NK-92 treated with Interleukin-12 subunit alpha and Interleukin-12 subunit beta, amount 100 ng/mL, for 24 hours (cell line): ENCODE data around the gene HSD17B8.
"Not testable (repeated sequence)": the region's sequence is repeated elsewhere in the genome, so short reads cannot be mapped to it uniquely, and the experiment has no call there.

Experiments used
- DNase-seq: peaks from one replicate; lab custom pipeline; 2025; lab: John Stamatoyannopoulos, UW

Gene HSD17B8

GRCh38 chr6:33206027-33206863 lies 1.8 kb downstream of the HSD17B8 start:
- no peak for DNase-seq

GRCh38 chr6:33206864-33207551 lies 2.6 kb downstream of the HSD17B8 start:
- DNase-seq = no peak

GRCh38 chr6:33207552-33208090 lies 3.2 kb downstream of the HSD17B8 start:
- no peak for DNase-seq

GRCh38 chr6:33208091-33208967 lies 3.9 kb downstream of the HSD17B8 start, which contains the start of gene RING1:
RING1 (plus strand) TSS chr6:33208500; CDS start chr6:33208823, 323 bp downstream.
- peak; percentile 67 for DNase-seq

GRCh38 chr6:33209856-33210255 lies 5.4 kb downstream of the HSD17B8 start:
- no peak for DNase-seq

GRCh38 chr6:33211136-33211535 lies 6.7 kb downstream of the HSD17B8 start:
- DNase-seq = no peak

GRCh38 chr6:33211666-33212422 lies 7.4 kb downstream of the HSD17B8 start:
- no peak for DNase-seq

- no peak for DNase-seq
Observed at GRCh38 chr6:33212857-33213165, 8.4 kb downstream of the HSD17B8 start.

- no peak for DNase-seq
Observed at GRCh38 chr6:33213166-33213988, 8.9 kb downstream of the HSD17B8 start.

- no peak for DNase-seq
Observed at GRCh38 chr6:33213989-33214335, 9.5 kb downstream of the HSD17B8 start.

- no peak for DNase-seq
Observed at GRCh38 chr6:33215271-33216116, 11.0 kb downstream of the HSD17B8 start.

GRCh38 chr6:33216117-33216649 lies 11.7 kb downstream of the HSD17B8 start:
- no peak for DNase-seq

GRCh38 chr6:33217246-33217645 lies 12.8 kb downstream of the HSD17B8 start:
- no peak for DNase-seq

- no peak for DNase-seq
Observed at GRCh38 chr6:33217681-33218080, 13.2 kb downstream of the HSD17B8 start.

GRCh38 chr6:33226503-33227120 lies 22.2 kb downstream of the HSD17B8 start:
- not testable (repeated sequence) for DNase-seq

GRCh38 chr6:33235221-33235634 lies 30.8 kb downstream of the HSD17B8 start:
- no peak for DNase-seq

- no peak for DNase-seq
Observed at GRCh38 chr6:33236328-33236727, 31.9 kb downstream of the HSD17B8 start.

- no peak for DNase-seq
Observed at GRCh38 chr6:33236852-33237251, 32.4 kb downstream of the HSD17B8 start.

GRCh38 chr6:33237741-33238140 lies 33.3 kb downstream of the HSD17B8 start:
- no peak for DNase-seq
